Smooth muscle cell of the pulmonary artery (primary cell): Measurements from ENCODE around the gene TAS2R4. TPM values are rescaled to one million over a fixed set of nuclear protein-coding genes. Genes with fewer than 3 reads are reported as not detected.

Source experiments
- total RNA-seq: library from RNA; depleted of rRNA; stranded (reverse); fragments of >200 nt; gene quantifications from 2 replicates; pipeline ENCODE4 v1.2.3, GENCODE V29; 2014

Gene TAS2R4, protein sequence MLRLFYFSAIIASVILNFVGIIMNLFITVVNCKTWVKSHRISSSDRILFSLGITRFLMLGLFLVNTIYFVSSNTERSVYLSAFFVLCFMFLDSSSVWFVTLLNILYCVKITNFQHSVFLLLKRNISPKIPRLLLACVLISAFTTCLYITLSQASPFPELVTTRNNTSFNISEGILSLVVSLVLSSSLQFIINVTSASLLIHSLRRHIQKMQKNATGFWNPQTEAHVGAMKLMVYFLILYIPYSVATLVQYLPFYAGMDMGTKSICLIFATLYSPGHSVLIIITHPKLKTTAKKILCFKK
- 1.5 and 1.9 TPM in 2 replicates for total RNA-seq

DNA sequence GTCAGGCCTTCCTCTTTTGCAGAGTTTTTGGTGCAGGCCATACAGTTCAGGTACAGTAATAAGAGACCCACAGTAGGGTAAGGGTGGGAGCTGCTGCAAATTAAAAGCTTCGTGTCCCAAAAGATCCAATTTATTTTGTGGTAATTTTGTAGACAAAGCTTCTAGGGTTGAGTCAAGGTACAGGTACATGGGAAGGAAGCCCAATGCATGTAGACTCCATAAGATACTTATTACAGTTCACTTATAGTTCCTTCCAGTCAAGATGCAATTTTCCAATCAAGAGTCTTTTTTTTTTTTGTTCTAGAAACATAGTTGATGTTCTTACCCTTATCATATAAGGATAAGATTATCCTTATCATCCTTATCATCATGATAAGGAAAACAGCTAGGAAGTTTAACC, at the start of gene TAS2R4:
Gene TAS2R4, plus strand, starts transcription at position 301 of the 400 bp plus-strand sequence. CDS start 1,815 bp downstream, outside the sequence.

DNA sequence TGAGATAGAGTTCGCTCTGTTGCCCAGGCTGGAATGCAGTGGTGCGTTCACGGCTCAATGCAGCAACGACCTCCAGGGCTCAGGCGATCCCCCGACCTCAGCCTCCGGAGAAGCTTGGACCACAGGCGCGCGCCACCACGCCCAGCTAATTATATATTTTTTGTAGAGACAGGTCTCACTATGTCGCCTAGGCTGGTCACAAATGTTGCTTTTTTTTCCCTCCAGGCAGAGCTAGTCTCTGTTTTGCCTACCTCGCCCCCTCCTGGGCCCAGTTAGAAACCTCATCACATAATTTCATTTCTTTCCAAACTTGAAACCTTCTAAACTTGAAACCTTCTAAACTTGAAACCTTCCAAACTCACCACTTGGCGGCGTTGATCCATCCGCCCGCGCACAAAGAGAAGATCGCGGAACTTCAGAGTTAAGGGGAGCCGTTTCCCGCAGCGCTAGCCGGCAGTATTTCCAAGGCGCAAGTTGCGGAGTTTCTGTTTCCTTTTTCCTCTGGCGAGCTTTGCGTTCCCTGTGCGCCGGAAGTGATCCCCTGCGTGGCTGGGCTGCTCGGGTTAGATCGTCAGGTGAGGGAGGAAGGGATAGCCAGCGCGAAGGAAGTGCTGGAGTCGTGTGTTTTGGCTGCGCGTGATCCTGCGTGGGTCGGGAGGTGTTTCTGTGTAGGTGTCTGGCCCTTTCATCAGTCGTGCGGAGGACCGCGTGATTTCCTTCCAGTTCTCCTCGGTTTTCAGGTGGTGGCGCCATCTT, 38.5 kb upstream of the TAS2R4 start, which contains the start of gene SSBP1:
Gene SSBP1, plus strand, starts transcription at position 523 of the 756 bp plus-strand sequence. CDS start 809 bp downstream, outside the sequence.

DNA sequence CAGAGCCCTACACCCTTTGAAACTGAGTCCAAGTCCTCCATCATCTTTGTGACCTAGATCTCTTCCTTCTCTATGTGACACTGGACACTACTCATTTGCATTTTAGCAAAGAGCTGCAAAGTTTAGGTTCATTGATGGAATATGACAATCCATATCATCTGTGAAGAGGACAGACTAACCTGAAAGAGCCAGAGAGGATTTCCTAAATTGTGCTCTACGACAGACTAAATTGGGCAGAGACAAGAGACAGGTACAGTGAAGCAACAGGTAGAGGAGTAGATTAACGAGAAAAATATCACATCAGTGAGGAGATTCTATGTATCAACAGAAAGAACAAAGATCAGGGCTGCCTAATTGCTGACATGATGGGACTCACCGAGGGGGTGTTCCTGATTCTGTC, 12.7 kb upstream of the TAS2R4 start, which contains the start of gene TAS2R3:
Gene TAS2R3, plus strand, starts transcription at position 301 of the 400 bp plus-strand sequence. Its CDS starts 62 bp downstream, at position 363.

DNA sequence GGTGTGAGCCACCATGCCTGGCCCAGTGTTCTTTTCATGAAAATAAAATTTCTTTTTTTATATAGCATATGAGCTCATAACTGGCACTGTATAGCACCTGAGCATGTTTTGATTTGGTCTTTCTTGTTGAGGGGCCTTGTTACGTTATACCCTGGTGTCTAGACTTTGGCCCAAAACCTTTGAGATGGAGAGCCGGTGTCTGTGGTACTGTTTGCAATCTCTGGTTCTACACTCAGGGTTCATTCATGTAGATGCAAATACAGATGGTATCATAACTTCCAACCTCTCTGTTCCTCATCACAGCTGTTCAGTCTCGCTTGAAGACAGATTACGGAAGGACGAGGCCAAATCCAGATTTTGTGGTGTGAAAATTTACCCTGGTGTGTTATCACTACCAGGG, 13.4 kb downstream of the TAS2R4 start, which contains the start of gene TAS2R5:
Gene TAS2R5, plus strand, starts transcription at position 301 of the 400 bp plus-strand sequence. CDS start 145 bp downstream, outside the sequence.

Other genes with a start within 250 kb of the TAS2R4 start
- 20.5 and 21.3 TPM in 2 replicates for gene AGK, start 225.3 kb upstream of the TAS2R4 start, total RNA-seq
- gene DENND11, start 74.5 kb upstream of the TAS2R4 start, total RNA-seq = 9.4 and 10.7 TPM in 2 replicates
- gene WEE2, start 68.3 kb upstream of the TAS2R4 start, total RNA-seq = not detected in 2 replicates
- 77.1 and 90.1 TPM in 2 replicates for gene SSBP1, start 38.3 kb upstream of the TAS2R4 start, total RNA-seq
- gene TAS2R3, start 12.6 kb upstream of the TAS2R4 start, total RNA-seq = 2.0 and 2.4 TPM in 2 replicates
- 1.6 and 2.1 TPM in 2 replicates for gene TAS2R5, start 13.5 kb downstream of the TAS2R4 start, total RNA-seq
- not detected in 2 replicates for gene PRSS37, start 64.8 kb downstream of the TAS2R4 start, total RNA-seq
- gene OR9A4, start 139.7 kb downstream of the TAS2R4 start, total RNA-seq = 0.07 TPM in 1 of 2 replicates, not detected in the other
- not detected in 2 replicates for gene CLEC5A, start 170.3 kb downstream of the TAS2R4 start, total RNA-seq
- not detected in 2 replicates for gene TAS2R38, start 197.1 kb downstream of the TAS2R4 start, total RNA-seq
- gene MGAM, start 219.2 kb downstream of the TAS2R4 start, total RNA-seq = 0.39 and 0.46 TPM in 2 replicates